ENCODE results near the gene FGD2. TPM values are rescaled to one million over a fixed set of nuclear protein-coding genes. Genes with fewer than 3 reads are reported as not detected.
"Not testable (repeated sequence)": the region's sequence is repeated elsewhere in the genome, so short reads cannot be mapped to it uniquely, and the experiment has no call there.

Gene FGD2
- total RNA-seq, 1 donor from 2014 or later: not detected

- H3K27ac Mint-ChIP-seq (ENCODE audit: unreplicated experiment): no peak overlapping the region
- TF ChIP-seq, protein P1, sequence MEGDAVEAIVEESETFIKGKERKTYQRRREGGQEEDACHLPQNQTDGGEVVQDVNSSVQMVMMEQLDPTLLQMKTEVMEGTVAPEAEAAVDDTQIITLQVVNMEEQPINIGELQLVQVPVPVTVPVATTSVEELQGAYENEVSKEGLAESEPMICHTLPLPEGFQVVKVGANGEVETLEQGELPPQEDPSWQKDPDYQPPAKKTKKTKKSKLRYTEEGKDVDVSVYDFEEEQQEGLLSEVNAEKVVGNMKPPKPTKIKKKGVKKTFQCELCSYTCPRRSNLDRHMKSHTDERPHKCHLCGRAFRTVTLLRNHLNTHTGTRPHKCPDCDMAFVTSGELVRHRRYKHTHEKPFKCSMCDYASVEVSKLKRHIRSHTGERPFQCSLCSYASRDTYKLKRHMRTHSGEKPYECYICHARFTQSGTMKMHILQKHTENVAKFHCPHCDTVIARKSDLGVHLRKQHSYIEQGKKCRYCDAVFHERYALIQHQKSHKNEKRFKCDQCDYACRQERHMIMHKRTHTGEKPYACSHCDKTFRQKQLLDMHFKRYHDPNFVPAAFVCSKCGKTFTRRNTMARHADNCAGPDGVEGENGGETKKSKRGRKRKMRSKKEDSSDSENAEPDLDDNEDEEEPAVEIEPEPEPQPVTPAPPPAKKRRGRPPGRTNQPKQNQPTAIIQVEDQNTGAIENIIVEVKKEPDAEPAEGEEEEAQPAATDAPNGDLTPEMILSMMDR (conservative IDR thresholded peaks at IDR 0.05): no peak
- H3K27me3 Mint-ChIP-seq (ENCODE audit: low read depth): no peaks in the 10 kb centered on the region
- DNase-seq (ENCODE audit: low read depth, low spot score): no peak
- no peak overlapping the region for H3K4me3 Mint-ChIP-seq
- H3K4me1 Mint-ChIP-seq: no peaks in the 10 kb centered on the region
- H3K9me3 Mint-ChIP-seq: no peaks in the 10 kb centered on the region
- H3K36me3 Mint-ChIP-seq (ENCODE audit: low read depth): no peaks in the 10 kb centered on the region
Observed at GRCh38 chr6:37041521-37041920, 36.1 kb downstream of the FGD2 start.

DNA sequence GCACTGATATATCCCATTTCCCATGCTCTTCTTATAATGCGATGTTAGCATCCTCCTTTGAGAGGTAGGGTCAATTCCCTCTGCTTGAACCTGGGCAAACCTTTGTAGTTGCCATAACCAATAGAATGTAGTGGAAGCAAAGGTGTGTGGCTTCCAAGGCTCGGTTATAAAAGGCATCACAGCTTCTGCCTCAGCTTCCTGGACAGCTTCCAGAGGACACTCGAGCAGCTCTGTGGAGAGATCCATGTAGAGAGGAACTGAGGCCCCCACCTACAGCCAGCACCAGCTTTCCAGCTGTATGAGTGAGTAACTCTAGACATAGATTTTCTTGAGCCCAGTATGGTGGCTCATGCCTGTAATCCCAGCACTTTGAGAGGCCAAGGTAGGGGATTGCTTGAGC is 36.7 kb downstream of the FGD2 start:
- TF ChIP-seq, protein P1 (conservative IDR thresholded peaks at IDR 0.05): no peak
- Mint-ChIP-seq H3K36me3 (ENCODE audit: low read depth) (no peaks in the 10 kb centered on the region), H3K4me1 (no peaks in the 10 kb centered on the region), H3K9me3 (no peaks in the 10 kb centered on the region), H3K4me3 (no peak overlapping the region), H3K27me3 (ENCODE audit: low read depth) (no peaks in the 10 kb centered on the region), H3K27ac (ENCODE audit: unreplicated experiment) (no peak overlapping the region)
- no peak for DNase-seq (ENCODE audit: low read depth, low spot score)

DNA sequence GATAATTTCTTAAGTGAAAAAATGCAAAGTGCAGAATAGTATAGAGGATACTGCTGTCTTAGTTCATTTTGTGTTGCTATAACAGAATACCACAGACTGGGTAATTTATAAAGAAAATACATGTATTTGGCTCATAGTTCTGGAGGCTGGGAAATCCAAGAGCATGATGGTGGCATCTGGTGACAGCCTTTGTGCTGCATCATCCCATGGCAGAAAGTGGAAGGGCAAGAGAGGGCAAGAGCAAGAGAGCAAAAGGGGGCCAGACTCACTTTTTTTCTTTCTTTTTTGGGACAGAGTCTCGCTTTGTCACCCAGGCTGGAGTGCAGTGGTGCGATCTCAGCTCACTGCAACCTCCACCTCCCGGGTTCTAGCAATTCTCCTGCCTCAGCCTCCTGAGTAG is 37.6 kb downstream of the FGD2 start:
- H3K27ac Mint-ChIP-seq (ENCODE audit: unreplicated experiment); H3K4me3 Mint-ChIP-seq; H3K9me3 Mint-ChIP-seq; H3K36me3 Mint-ChIP-seq (ENCODE audit: low read depth); DNase-seq (ENCODE audit: low read depth, low spot score); H3K27me3 Mint-ChIP-seq (ENCODE audit: low read depth); H3K4me1 Mint-ChIP-seq: not testable (repeated sequence)

- DNase-seq (ENCODE audit: low read depth, low spot score): no peak
- no peaks in the 10 kb centered on the region for H3K36me3 Mint-ChIP-seq (ENCODE audit: low read depth)
- H3K4me1 Mint-ChIP-seq: peaks cover 9% of the 10 kb centered on the region
- H3K27me3 Mint-ChIP-seq (ENCODE audit: low read depth): peaks cover 3% of the 10 kb centered on the region
- no peak overlapping the region for H3K4me3 Mint-ChIP-seq
- TF ChIP-seq, protein P1 (conservative IDR thresholded peaks at IDR 0.05): no peak
- no peak overlapping the region for H3K27ac Mint-ChIP-seq (ENCODE audit: unreplicated experiment)
- H3K9me3 Mint-ChIP-seq: no peaks in the 10 kb centered on the region
Observed at GRCh38 chr6:37047346-37047688, 41.9 kb downstream of the FGD2 start.

- no peak for DNase-seq (ENCODE audit: low read depth, low spot score)
- Mint-ChIP-seq H3K4me1 (peaks cover 9% of the 10 kb centered on the region), H3K27ac (ENCODE audit: unreplicated experiment) (no peak overlapping the region), H3K36me3 (ENCODE audit: low read depth) (no peaks in the 10 kb centered on the region), H3K4me3 (no peak overlapping the region), H3K9me3 (no peaks in the 10 kb centered on the region), H3K27me3 (ENCODE audit: low read depth) (peaks cover 3% of the 10 kb centered on the region)
- TF ChIP-seq, protein P1 (conservative IDR thresholded peaks at IDR 0.05): no peak
Observed at GRCh38 chr6:37047689-37048402, 42.4 kb downstream of the FGD2 start.

DNA sequence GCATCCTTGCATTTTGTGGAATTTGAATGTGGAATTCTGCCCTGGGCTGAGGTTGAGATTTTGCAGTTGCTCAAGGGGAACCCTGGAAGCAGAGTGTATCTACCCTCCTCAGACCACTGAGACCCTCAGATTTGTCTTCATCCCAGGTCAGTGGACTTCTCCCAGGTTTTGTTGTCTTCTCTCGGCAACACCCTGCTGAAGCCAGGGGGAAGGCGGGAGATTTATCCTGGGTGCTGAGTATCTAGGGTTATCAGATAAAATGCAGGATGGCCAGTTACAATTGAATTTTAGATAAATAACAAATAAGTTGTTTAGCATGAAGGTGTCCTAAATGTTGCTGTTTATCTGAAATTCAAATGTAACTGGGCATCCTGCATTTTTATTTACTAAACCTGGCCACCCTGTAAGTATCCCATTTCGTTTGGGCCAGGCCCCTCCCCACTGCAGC is 43.0 kb downstream of the FGD2 start:
- peaks cover 3% of the 10 kb centered on the region for H3K27me3 Mint-ChIP-seq (ENCODE audit: low read depth)
- no peaks in the 10 kb centered on the region for H3K36me3 Mint-ChIP-seq (ENCODE audit: low read depth)
- H3K27ac Mint-ChIP-seq (ENCODE audit: unreplicated experiment): no peak overlapping the region
- no peak overlapping the region for H3K4me3 Mint-ChIP-seq
- no peaks in the 10 kb centered on the region for H3K9me3 Mint-ChIP-seq
- peaks cover 9% of the 10 kb centered on the region for H3K4me1 Mint-ChIP-seq
- DNase-seq (ENCODE audit: low read depth, low spot score): no peak
- TF ChIP-seq, protein P1 (conservative IDR thresholded peaks at IDR 0.05): no peak

All from neural crest cell (in vitro differentiated cells).